ENCODE data around the gene DEPDC5. TPM values are rescaled to one million over a fixed set of nuclear protein-coding genes. Genes with fewer than 3 reads are reported as not detected.

The DEPDC5 gene
- total RNA-seq, 2 donors from 2014 or later, result 10.9 to 37.5 TPM

- H3K4me1 ChIP-seq (replicated peaks), result no peaks in the 10 kb centered on the region
- DNase-seq (ENCODE audit: low spot score), result no peak
- H3K4me3 ChIP-seq, result no peak overlapping the region
- no peak overlapping the region for H3K27ac ChIP-seq
- no peaks in the 10 kb centered on the region for H3K27me3 ChIP-seq (replicated peaks; ENCODE audit: insufficient read depth)
- TF ChIP-seq POLR2AphosphoS5 (IDR thresholded peaks at IDR 0.05) (no peak), POLR2A (IDR thresholded peaks at IDR 0.05) (no peak), CTCF (IDR thresholded peaks at IDR 0.05) (no peak)
- H3K36me3 ChIP-seq, result no peaks in the 10 kb centered on the region
- intact Hi-C loops (cut with DNase I), result no loop called here
- H3K9me3 ChIP-seq, result no peaks in the 10 kb centered on the region
- WGBS, result 92% methylated on average over 3 of the region's 3 CpGs
Observed at GRCh38 chr22:31882971-31883370, 129.2 kb downstream of the DEPDC5 start.

- Histone ChIP-seq H3K4me3 (no peak overlapping the region), H3K27ac (no peak overlapping the region), H3K36me3 (no peaks in the 10 kb centered on the region), H3K9me3 (no peaks in the 10 kb centered on the region), H3K4me1 (replicated peaks) (no peaks in the 10 kb centered on the region), H3K27me3 (replicated peaks; ENCODE audit: insufficient read depth) (no peaks in the 10 kb centered on the region)
- no peak for DNase-seq (ENCODE audit: low spot score)
- intact Hi-C loops (cut with DNase I), result no loop called here
- 96% methylated on average over 6 of the region's 6 CpGs for WGBS
- no peak for TF ChIP-seq POLR2A (IDR thresholded peaks at IDR 0.05)
- no peak for TF ChIP-seq POLR2AphosphoS5 (IDR thresholded peaks at IDR 0.05)
- TF ChIP-seq CTCF (IDR thresholded peaks at IDR 0.05), result no peak
Observed at GRCh38 chr22:31883989-31884388, 130.2 kb downstream of the DEPDC5 start.

GRCh38 chr22:31891366-31892079 lies 137.7 kb downstream of the DEPDC5 start:
- intact Hi-C loops (cut with DNase I), result no loop called here
- Histone ChIP-seq H3K4me1 (replicated peaks) (no peaks in the 10 kb centered on the region), H3K27ac (no peak overlapping the region), H3K9me3 (no peaks in the 10 kb centered on the region), H3K4me3 (no peak overlapping the region), H3K36me3 (no peaks in the 10 kb centered on the region), H3K27me3 (replicated peaks; ENCODE audit: insufficient read depth) (no peaks in the 10 kb centered on the region)
- no peak for DNase-seq (ENCODE audit: low spot score)
- TF ChIP-seq POLR2AphosphoS5 (IDR thresholded peaks at IDR 0.05) (no peak), POLR2A (IDR thresholded peaks at IDR 0.05) (no peak), CTCF (IDR thresholded peaks at IDR 0.05) (no peak)
- 72% methylated on average over 5 of the region's 5 CpGs for WGBS

GRCh38 chr22:31892080-31892433 lies 138.2 kb downstream of the DEPDC5 start:
- 88% methylated on average over 2 of the region's 2 CpGs for WGBS
- no peaks in the 10 kb centered on the region for H3K4me1 ChIP-seq (replicated peaks)
- H3K27ac ChIP-seq, result no peak overlapping the region
- DNase-seq (ENCODE audit: low spot score), result no peak
- H3K4me3 ChIP-seq, result no peak overlapping the region
- TF ChIP-seq POLR2AphosphoS5 (IDR thresholded peaks at IDR 0.05), result no peak
- no peak for TF ChIP-seq POLR2A (IDR thresholded peaks at IDR 0.05)
- no peak for TF ChIP-seq CTCF (IDR thresholded peaks at IDR 0.05)
- no peaks in the 10 kb centered on the region for H3K9me3 ChIP-seq
- intact Hi-C loops (cut with DNase I), result no loop called here
- H3K27me3 ChIP-seq (replicated peaks; ENCODE audit: insufficient read depth), result no peaks in the 10 kb centered on the region
- H3K36me3 ChIP-seq, result no peaks in the 10 kb centered on the region

GRCh38 chr22:31893460-31893859 lies 139.6 kb downstream of the DEPDC5 start:
- H3K4me3 ChIP-seq, result no peak overlapping the region
- intact Hi-C loops (cut with DNase I), result no loop called here
- WGBS, result 52% methylated on average over 6 of the region's 6 CpGs
- H3K27me3 ChIP-seq (replicated peaks; ENCODE audit: insufficient read depth), result no peaks in the 10 kb centered on the region
- no peak for DNase-seq (ENCODE audit: low spot score)
- H3K4me1 ChIP-seq (replicated peaks), result no peaks in the 10 kb centered on the region
- no peak for TF ChIP-seq CTCF (IDR thresholded peaks at IDR 0.05)
- TF ChIP-seq POLR2A (IDR thresholded peaks at IDR 0.05), result no peak
- no peak for TF ChIP-seq POLR2AphosphoS5 (IDR thresholded peaks at IDR 0.05)
- H3K9me3 ChIP-seq, result no peaks in the 10 kb centered on the region
- no peaks in the 10 kb centered on the region for H3K36me3 ChIP-seq
- H3K27ac ChIP-seq, result no peak overlapping the region
